Adipose tissue (tissue), 3 donors: ENCODE measurements around the gene AP3S2. TPM values are rescaled to one million over a fixed set of nuclear protein-coding genes. Genes with fewer than 3 reads are reported as not detected.
"Not testable (repeated sequence)": the region's sequence is repeated elsewhere in the genome, so short reads cannot be mapped to it uniquely, and the experiment has no call there.

Experiments
- H3K27ac ChIP-seq: one replicate; pipeline ENCODE4 v1.5.1; 2013; ENCODE audit warnings: low read depth, low read length
- WGBS, 3 donors: extraction: QIAGEN DNeasy Blood & Tissue Kit; methylation state at CpG; one replicate each; pipeline ENCODE4 v1.1.7; 2013; 5-methylcytosine and 5-hydroxymethylcytosine counted together
- polyA plus RNA-seq, 3 donors: library from polyadenylated mRNA; stranded (reverse); fragments of 200-250 nt; gene quantifications; one replicate each; pipeline ENCODE4 v1.2.3, GENCODE V29; 2013
- donor health status: healthy with polysubstance abuse.
- donor health status: Bipolar disorder and iron deficiency.
- donor health status: healthy.

AP3S2 gene
- polyA plus RNA-seq, 3 donors: 14.2 to 34.0 (median 29.2) TPM

DNA sequence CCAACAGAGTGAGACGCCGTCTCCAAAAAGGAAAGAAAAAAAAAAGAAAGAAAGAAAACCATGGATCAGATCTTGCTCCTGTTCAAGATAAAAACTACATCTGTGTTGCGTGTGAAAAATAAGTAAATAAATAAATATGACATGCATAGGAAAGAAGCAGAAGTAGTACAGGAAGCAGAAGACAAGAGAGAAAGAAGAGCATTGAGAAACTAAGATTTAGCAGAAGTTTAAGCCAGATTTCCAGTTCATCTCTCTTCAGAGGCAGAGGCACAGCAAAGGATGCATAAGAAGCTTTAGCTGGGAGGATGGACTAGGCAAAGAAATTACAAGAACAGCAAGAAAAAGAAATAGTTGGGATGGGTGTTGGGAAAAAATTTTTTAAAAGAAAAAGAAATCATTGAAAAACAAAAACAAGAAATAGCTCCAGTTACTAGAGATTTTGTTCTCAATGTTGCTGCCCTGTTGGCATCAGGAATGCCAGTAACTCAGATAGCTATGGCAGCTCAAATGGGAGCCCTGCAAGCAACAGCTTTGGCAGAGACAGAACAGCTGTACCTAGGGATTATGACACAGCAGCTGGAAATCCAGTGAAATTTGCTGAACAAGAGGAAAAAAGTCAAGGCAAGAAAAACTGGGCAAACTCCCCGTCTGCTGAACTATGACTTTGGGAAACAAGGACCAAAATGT, 17.3 kb downstream of the AP3S2 start:
- 69 to 88% (median 81%) methylated on average over 4 of the region's 4 CpGs for WGBS, 3 donors
- no peak overlapping the region for H3K27ac ChIP-seq

DNA sequence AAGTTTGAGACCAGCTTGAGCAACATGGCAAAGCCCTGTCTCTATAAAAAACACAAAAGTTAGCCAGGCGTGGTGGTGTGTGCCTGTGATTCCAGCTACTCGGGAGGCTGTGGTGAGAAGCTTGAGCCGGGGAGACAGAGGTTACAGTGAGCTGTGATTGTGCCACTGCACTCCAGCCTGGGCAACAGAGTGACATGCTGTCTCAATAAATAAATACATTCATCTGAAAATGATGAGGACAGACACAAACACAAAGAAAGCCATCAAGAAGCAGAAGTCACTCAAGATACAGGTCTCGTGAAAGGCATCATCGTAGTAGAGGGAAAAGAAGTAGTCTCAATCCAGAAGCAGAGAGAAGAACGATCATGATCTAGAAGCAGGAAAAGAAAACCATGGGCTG, 18.1 kb downstream of the AP3S2 start:
- 95 to 98% (median 96%) methylated on average over 6 of the region's 6 CpGs for WGBS, 3 donors
- H3K27ac ChIP-seq: no peak overlapping the region

DNA sequence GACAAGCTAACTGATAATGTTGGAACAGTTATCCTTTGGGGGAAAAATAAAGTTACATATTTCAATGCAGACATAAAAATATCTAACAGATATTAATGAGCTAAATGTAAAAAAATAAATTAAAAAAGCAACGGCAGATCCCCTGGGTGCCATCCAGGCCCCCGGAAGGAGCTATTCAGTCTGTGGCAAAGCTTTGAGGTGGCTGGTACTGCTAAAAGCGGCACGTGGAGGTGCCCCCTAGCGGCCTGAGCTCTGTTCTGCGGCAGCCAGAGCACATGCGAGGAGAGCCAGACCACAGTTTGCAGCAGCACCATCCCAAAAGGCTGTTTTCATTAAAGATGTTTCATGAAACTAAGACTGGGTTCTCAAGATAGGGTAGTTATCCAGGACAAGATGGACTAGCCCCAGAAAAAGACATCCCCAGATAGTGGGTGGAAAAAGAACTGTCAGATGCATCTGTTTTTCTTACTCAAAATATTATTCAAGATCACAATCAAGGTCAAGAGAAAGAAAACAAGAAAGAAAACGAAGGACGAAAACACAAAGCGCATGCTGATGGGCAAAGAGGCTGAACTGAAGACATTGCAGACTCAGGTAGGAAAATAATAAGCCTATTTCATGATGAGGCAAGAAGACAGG, 18.7 kb downstream of the AP3S2 start:
- H3K27ac ChIP-seq: no peak overlapping the region
- WGBS, 3 donors: 16 to 28% (median 28%) methylated on average over 10 of the region's 10 CpGs

DNA sequence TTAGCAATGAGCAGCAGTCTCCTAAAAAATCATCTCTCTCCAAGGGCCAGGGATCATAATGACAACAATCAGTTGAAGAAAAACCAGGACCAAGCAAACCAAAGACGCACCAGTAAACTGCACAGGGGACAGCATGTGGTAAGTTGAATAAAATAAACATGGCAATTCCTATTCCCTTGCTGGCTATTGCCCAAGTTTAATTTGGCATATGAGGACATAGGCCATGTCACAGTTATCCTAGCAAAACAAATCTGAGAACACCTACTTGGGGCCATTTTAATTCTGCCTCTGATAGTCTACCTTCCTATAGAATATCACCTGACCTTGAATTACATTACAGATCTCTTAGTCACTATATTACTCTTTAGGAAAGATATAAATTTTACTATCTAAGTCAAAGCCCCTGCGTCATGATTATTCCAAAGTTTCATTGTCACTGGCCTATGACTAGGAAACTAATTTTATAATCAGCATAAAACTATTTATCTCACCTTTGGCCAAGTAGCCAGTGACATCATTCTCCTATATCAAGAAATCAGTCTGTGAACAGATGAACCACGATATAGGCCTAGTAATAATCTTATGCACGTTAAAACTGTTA, 23.0 kb downstream of the AP3S2 start:
- 63 to 93% (median 90%) methylated on average over 4 of the region's 4 CpGs for WGBS, 3 donors
- H3K27ac ChIP-seq: no peak overlapping the region

DNA sequence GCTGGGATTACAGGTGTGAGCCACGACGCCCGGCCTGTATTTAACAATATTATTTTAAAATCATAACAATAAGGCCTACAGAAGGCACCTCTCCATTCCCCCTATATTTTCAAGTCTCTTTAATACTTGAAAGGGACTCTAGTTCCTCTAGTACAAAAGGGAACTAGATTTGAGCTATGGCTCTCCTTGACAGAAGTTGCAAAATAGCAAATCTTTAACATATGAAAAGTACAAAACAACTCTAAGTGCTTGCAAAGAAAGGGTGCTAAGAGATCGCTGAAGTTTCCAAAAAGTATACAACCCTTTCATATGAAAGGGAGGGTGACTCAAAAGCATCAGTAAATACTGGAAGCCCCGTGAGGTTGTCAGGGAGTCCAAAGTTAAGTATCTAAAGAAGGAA, 23.8 kb downstream of the AP3S2 start:
- WGBS, 3 donors: 90 to 94% (median 93%) methylated on average over 5 of the region's 5 CpGs
- no peak overlapping the region for H3K27ac ChIP-seq

DNA sequence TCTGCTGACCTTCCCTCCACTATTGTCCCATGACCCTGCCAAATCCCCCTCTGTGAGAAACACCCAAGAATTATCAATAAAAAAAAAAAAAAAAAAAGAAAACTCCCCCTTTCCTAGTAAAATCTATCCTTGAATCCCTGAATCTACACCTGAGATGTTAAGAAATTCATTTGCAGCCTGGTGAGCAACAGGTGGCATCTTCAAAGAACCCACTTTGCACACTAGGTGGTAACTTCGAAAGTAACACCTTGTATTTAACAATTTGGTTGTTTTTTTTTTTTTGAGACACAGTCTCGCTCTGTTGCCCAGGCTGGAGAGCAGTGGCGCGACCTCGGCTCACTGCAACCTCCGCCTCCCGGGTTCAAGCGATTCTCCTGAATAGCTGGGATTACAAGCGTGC, 24.3 kb downstream of the AP3S2 start:
- 90 to 98% (median 94%) methylated on average over 9 of the region's 9 CpGs for WGBS, 3 donors
- not testable (repeated sequence) for H3K27ac ChIP-seq

DNA sequence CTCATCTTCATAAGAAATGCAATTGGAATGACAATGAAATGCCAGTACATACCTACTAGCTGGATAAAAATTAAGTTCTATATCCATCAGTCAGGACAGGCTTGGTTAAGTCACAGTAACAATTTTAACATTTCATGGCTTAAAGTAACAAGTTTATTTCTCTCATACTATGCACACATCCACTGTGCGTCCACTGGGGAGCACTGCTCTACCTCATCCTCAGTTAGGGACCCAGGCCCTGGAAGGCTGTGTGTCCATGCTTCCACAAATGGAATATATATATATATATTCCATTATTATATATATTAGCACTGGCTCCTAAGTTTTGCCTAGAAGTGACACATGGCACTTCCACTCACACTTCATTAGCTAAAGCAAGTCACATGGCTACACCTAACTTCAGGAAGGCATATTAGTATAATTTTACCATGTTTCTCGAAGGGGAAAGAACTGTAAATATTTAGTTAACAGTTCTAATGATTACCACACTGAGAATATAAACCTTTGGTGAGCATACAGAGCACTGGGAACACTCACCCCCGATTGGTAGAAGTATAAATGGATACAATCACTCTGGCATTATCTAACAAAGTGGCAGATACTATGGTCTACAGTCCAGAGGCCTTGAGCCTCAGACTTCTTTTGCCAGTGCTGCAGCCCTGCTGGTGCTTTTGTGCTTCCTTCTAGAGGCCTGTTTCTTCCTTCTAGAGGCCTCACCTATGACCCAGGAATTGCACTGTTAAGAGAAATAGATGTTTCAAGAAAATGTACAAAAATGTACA, 28.6 kb downstream of the AP3S2 start:
- no peak overlapping the region for H3K27ac ChIP-seq
- 39 to 86% (median 79%) methylated on average over 3 of the region's 3 CpGs for WGBS, 3 donors

DNA sequence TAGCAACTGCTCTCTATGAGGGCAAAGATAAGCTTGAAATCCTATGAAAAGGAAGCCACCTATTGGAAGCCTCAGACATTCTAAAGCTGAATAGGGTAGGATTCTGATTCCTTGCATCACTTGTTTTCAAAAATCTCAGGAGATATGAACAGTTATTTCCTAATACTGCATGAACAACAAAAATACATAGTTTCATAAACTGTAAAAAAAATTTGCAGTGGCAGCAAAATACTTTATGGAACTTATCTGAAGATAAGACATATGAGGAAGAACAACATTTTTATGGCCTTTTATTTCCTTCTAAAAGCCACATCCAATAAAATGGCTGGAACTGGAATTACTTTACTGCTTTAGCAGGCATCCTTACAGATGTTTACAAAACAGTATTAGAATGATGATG, 29.9 kb downstream of the AP3S2 start:
- no peak overlapping the region for H3K27ac ChIP-seq

DNA sequence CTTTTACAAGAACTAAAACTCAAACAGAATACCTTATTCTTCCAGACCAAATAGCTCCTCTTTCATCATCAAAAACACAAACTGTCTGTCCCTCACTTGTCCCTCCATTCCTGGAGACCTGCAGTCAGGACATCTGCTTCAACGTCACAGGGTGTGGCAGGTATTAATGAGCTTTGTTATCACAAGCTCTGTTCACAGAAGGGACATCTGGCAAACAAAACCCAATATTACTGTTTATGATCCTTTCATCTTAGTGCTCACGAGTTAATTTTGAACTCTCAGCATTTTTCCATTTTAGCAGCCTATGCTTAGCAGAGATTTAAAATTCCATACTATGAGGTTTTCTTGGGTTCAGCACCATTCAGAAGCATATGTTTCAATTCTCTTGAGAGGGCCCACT, 32.9 kb downstream of the AP3S2 start:
- H3K27ac ChIP-seq: no peak overlapping the region
- 25 to 81% (median 76%) methylated on average over 2 of the region's 2 CpGs for WGBS, 3 donors

DNA sequence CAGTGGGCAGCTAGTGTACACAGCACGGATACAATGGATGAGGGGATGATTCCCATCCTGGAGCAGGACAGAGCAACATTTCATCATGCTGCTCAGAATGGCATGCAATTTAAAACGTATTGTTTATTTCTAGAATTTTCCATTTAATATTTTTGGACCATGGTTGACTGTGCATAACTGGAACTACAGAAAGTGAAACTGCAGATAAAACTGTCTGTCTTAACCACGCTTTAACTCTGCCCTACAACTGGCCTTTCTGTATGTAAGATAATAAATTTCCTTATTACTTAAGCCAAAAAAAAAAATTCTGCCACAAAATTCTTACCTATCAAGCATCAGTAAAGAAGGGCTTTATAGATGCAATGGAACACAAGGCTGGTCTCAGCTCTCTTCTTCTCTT, 33.4 kb downstream of the AP3S2 start:
- H3K27ac ChIP-seq: no peak overlapping the region
- 56 to 69% (median 66%) methylated on average over 3 of the region's 3 CpGs for WGBS, 3 donors

DNA sequence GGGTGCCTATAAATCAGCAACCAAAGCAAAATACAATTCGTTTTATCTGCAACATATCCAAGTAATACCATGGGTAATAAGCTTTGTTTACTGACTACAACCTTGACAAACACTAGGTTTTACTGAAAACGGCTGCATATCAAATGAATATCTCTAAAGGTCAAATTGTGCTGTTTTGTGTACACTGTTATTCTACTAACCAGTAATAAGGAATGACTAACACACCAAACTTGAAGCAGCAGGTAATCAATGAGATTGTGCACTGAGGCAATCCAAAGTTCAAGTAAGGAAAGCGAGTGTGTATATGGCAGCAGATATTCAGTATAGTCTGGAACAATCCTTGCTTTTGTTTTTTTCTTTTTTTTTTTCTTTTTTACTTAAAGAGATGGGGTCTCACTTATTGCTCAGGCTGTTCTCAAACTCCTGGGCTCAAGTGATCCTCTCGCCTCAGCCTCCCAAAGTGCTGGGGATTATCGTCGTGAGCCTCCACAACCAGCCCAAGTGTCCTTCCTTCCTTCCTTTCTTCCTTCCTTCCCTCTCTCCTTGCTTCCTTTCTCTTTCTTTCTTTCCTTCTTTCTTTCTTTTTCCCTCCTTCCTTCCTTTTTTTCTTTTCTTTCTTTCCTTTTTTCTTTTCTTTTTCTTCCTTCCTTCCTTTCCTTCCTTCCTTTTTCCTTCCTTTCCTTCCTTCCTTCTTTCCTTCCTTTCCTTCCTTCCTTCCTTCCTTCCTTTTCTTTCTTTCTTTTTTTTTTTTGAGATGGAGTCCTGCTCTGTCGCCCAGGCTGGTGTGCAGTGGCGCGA, 34.9 kb downstream of the AP3S2 start:
- no peak overlapping the region for H3K27ac ChIP-seq
- 66 to 88% (median 83%) methylated on average over 9 of the region's 9 CpGs for WGBS, 3 donors

DNA sequence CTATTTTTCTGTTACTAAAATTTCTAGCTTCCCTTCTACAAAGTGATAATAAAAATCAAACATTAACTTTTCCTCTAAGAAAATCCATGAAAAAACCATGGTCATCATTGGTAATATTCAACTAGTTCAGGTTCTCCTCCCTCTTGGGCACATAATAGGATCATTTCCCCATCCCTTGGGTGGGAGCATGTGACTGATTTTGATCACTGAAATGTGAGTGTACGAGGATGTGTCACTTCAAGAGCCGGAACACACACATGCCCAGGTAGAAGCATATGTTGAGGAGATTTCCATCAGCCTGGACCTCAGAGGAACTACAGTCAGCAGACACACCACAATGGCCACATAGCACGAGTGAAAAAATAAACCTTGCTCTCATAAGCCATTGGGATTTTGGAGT, 36.1 kb downstream of the AP3S2 start:
- WGBS, 3 donors: 25 to 89% (median 86%) methylated on average over 3 of the region's 3 CpGs
- no peak overlapping the region for H3K27ac ChIP-seq

DNA sequence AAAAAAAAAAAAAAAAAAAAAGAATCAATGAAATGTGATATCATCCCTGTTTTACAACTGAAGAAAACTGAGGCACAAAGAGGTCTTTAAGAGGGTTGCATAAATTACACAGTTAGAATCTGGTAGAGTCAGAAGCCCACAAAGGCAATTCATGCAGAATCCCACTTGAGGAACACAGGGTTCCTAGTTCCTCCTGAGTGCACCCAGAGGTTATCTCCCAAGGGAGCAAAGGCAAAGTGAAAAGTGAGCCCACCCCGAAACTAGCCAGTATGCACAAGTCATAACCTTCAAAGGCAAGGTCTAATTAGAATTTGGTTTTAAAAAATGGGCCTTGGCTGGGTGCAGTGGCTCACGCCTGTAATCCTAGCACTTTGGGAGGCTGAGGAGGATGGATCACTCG, 37.8 kb downstream of the AP3S2 start:
- WGBS, 3 donors: 95 to 98% (median 96%) methylated on average over 3 of the region's 3 CpGs
- no peak overlapping the region for H3K27ac ChIP-seq

DNA sequence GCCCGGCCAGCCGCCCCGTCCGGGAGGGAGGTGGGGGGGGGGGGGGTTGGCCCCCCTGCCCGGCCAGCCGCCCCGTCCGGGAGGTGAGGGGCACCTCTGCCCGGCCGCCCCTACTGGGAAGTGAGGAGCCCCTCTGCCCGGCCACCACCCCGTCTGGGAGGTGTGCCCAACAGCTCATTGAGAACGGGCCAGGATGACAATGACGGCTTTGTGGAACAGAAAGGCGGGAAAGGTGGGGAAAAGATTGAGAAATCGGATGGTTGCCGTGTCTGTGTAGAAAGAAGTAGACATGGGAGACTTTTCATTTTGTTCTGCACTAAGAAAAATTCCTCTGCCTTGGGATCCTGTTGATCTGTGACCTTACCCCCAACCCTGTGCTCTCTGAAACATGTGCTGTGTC, 38.9 kb downstream of the AP3S2 start:
- WGBS, 3 donors: 81 to 94% (median 91%) methylated on average over 7 to 14 of the region's 17 CpGs
- H3K27ac ChIP-seq: not testable (repeated sequence)

DNA sequence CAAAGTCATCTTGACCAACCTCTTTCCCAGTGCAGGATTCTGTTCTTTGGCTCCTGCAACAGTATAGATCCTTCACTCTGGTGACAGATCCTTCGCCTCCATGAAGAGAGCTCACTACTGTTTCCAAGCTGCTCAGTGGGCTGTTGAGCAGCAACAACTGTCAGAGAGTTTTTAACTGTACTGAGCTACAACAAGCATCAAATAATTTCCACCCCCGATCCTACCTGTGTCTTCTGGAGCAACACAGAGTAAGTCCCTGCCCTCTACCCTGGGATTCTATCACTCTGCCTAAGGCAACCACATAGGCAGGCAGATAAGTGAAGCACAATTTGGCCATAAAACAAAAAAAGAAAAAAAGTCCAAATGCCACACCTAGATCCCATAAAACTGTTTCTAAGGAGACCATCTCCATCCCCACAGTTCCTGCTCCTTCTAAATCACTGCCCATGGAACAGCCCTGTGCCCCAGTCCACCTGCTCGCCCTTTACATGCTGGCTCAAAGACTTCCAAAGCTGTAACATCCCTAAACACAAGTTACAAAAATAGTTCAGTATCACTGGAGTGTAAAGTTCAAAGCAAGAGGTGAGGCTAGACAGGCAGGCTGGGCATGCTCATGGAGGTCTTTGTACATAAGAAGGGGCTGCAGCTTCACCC, 41.3 kb downstream of the AP3S2 start:
- 81 to 99% (median 99%) methylated on average over 3 of the region's 3 CpGs for WGBS, 3 donors

DNA sequence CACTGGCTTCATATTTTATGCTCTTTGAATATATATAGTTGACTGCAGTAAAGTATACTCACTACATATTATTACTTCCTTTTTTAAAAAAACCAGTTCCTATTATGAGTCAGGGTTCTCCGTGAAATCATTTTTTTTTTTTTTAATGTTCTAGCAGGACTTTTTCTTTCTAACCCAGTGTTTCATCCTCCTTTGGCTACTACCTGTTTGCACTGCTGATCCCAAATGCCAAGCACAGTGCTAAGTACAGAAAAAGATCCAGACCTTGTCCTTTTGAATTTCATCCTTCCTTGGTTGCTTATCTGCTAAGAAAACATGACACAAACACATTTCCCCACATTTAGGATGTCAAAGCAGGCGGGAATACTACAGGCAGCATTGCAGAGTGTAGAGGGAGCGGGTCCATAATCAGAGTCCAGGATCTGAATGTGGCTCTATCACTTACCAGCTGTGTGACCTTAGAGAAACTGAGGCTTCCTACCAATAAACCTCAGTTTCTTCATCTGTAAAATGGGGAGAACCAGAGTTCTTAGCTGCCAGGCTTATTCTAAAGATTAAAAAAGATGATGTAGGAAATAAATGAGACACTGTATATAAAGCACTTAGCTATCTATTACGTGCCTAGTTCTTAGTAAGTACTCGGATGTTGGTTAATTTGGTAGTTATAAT, 42.0 kb downstream of the AP3S2 start:
- 77 to 85% (median 85%) methylated on average over 5 of the region's 5 CpGs for WGBS, 3 donors
- no peak overlapping the region for H3K27ac ChIP-seq

More for the DNA sequence above, 41.3 kb downstream of the AP3S2 start:
- no peak overlapping the region for H3K27ac ChIP-seq

DNA sequence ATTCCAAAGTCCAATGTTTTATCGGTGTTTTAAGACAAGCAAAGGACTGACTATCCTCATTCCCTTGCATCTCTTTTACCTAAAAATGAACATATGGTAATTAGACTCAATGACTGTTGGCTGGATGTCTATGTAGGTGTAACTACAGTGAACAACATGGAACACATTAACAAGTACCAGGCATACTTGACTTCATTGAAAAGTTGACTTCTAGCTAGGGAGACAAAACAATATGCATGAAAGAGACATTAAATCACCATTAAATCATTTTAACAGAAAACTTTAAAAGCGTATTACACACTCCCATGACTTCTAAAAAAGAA, 44.9 kb downstream of the AP3S2 start:
- WGBS, 3 donors: 84 to 90% (median 89%) methylated on average over 2 of the region's 2 CpGs
- H3K27ac ChIP-seq: no peak overlapping the region

DNA sequence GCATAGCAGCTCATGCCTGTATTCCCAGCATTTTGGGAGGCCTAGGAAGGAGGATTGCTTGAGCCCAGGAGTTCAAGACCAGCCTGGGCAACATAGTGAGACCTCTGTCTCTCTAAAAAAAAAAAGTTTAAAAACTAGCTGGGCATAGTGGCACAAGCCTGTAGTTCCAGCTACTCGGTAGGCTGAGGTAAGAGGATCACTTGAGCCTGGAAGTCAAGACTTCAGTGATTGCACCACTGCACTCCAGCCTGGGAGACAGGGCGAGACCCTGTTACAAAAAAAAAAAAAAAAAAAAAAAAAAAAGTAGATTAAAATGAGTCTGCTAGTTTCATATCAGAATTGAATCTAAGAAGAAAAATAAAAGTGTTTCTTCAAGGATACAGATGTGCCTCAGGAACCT, 46.7 kb downstream of the AP3S2 start:
- 76 to 89% (median 78%) methylated on average over 2 of the region's 2 CpGs for WGBS, 3 donors
- no peak overlapping the region for H3K27ac ChIP-seq
